Glomerular visceral epithelial cell (primary cell): ENCODE measurements around the gene ASXL1.
A peak's percentile ranks its signal among the peaks of the same experiment; 100 is the strongest.
"Not testable (repeated sequence)": the region's sequence is repeated elsewhere in the genome, so short reads cannot be mapped to it uniquely, and the experiment has no call there.

Experiments used
- DNase-seq: peaks from one replicate; pipeline ENCODE4 v3.0.0-alpha.2; 2016; ENCODE audit errors: extremely low spot score

Gene ASXL1

GRCh38 chr20:32407131-32407750 is 49.1 kb downstream of the ASXL1 start:
- DNase-seq = not testable (repeated sequence)

- no peak for DNase-seq
Observed at GRCh38 chr20:32411955-32412706, 54.0 kb downstream of the ASXL1 start.

GRCh38 chr20:32415494-32415893 is 57.4 kb downstream of the ASXL1 start:
- no peak for DNase-seq

GRCh38 chr20:32416206-32416605 is 58.1 kb downstream of the ASXL1 start:
- DNase-seq = no peak

GRCh38 chr20:32418376-32418775 is 60.2 kb downstream of the ASXL1 start:
- no peak for DNase-seq

- DNase-seq = no peak
Observed at GRCh38 chr20:32421290-32421689, 63.2 kb downstream of the ASXL1 start.

- no peak for DNase-seq
Observed at GRCh38 chr20:32427996-32428395, 69.9 kb downstream of the ASXL1 start.

GRCh38 chr20:32429343-32429742 is 71.2 kb downstream of the ASXL1 start:
- no peak for DNase-seq

GRCh38 chr20:32429745-32430360 is 71.7 kb downstream of the ASXL1 start:
- no peak for DNase-seq

GRCh38 chr20:32431457-32431856 is 73.3 kb downstream of the ASXL1 start:
- DNase-seq = no peak

GRCh38 chr20:32432277-32432676 is 74.1 kb downstream of the ASXL1 start:
- DNase-seq = no peak

GRCh38 chr20:32433311-32434021 is 75.3 kb downstream of the ASXL1 start:
- DNase-seq = no peak

- DNase-seq = no peak
Observed at GRCh38 chr20:32434434-32434833, 76.3 kb downstream of the ASXL1 start.

GRCh38 chr20:32435449-32436107 is 77.4 kb downstream of the ASXL1 start:
- no peak for DNase-seq

GRCh38 chr20:32436142-32436861 is 78.2 kb downstream of the ASXL1 start:
- no peak for DNase-seq

GRCh38 chr20:32436968-32437367 is 78.8 kb downstream of the ASXL1 start:
- no peak for DNase-seq

- DNase-seq = no peak
Observed at GRCh38 chr20:32437391-32438074, 79.4 kb downstream of the ASXL1 start.

GRCh38 chr20:32438331-32438858 is 80.3 kb downstream of the ASXL1 start:
- no peak for DNase-seq

- DNase-seq = peak; percentile 68
Observed at GRCh38 chr20:32439132-32439829, 81.2 kb downstream of the ASXL1 start.
